ENCODE data around the gene TRDN. TPM values are rescaled to one million over a fixed set of nuclear protein-coding genes. Genes with fewer than 3 reads are reported as not detected.

Gene TRDN
- polyA plus RNA-seq, 1 donor from 2014 or later = not detected

DNA sequence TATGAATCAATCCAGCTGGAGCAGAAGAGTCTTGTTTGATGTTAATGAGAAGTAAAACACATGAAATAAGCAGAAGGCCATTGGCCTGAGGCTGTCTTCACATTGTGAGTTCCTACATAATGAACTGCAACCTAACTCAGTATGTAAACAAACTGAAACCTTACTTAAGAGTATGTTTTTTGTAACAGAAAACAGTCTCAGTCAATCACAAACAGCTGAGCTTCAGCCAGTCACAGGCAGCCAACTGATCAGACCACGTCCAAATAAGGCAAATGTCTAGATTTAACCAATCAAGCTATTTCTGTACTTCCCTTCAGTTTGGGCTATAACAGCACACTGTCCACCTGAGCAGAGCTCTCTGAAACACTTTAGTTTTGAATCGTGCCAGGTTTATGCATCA, 234.7 kb downstream of the TRDN start:
- Histone ChIP-seq H4K20me1 (ENCODE audit: insufficient read depth) (no peaks in the 10 kb centered on the region), H3K27ac (ENCODE audit: low read length) (no peak overlapping the region), H2AFZ (ENCODE audit: low read depth, low read length) (no peak overlapping the region), H3K9me3 (ENCODE audit: low read length) (no peaks in the 10 kb centered on the region), H3K4me3 (ENCODE audit: low read length) (no peak overlapping the region), H3K27me3 (ENCODE audit: insufficient read depth, low read depth, low read length) (no peaks in the 10 kb centered on the region), H3K36me3 (ENCODE audit: insufficient read depth, low read length) (no peaks in the 10 kb centered on the region), H3K9ac (ENCODE audit: low read length) (no peak overlapping the region), H3K4me2 (ENCODE audit: low read length) (no peak overlapping the region), H3F3A (ENCODE audit: insufficient read depth, low read length, poor library complexity, severe bottlenecking) (no peaks in the 10 kb centered on the region), H3K9me2 (ENCODE audit: insufficient read depth, low read length) (no peaks in the 10 kb centered on the region), H3K79me2 (replicated peaks; ENCODE audit: insufficient read depth, low read length) (no peaks in the 10 kb centered on the region)
- no peak for TF ChIP-seq SMC3 (conservative IDR thresholded peaks at IDR 0.05; ENCODE audit: poor library complexity)
- TF ChIP-seq, protein P1, sequence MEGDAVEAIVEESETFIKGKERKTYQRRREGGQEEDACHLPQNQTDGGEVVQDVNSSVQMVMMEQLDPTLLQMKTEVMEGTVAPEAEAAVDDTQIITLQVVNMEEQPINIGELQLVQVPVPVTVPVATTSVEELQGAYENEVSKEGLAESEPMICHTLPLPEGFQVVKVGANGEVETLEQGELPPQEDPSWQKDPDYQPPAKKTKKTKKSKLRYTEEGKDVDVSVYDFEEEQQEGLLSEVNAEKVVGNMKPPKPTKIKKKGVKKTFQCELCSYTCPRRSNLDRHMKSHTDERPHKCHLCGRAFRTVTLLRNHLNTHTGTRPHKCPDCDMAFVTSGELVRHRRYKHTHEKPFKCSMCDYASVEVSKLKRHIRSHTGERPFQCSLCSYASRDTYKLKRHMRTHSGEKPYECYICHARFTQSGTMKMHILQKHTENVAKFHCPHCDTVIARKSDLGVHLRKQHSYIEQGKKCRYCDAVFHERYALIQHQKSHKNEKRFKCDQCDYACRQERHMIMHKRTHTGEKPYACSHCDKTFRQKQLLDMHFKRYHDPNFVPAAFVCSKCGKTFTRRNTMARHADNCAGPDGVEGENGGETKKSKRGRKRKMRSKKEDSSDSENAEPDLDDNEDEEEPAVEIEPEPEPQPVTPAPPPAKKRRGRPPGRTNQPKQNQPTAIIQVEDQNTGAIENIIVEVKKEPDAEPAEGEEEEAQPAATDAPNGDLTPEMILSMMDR (IDR thresholded peaks at IDR 0.05; ENCODE audit: poor library complexity, severe bottlenecking) = no peak
- no peak for TF ChIP-seq MXI1 (conservative IDR thresholded peaks at IDR 0.05; ENCODE audit: poor library complexity, severe bottlenecking)
- no peak for TF ChIP-seq EZH2 (IDR thresholded peaks at IDR 0.05; ENCODE audit: borderline replicate concordance, insufficient read depth, low read length, poor library complexity, severe bottlenecking)
- no peak for TF ChIP-seq RAD21 (conservative IDR thresholded peaks at IDR 0.05)
- no peak for TF ChIP-seq REST (IDR thresholded peaks at IDR 0.05; ENCODE audit: borderline replicate concordance)
- no peak for TF ChIP-seq POLR2AphosphoS5 (IDR thresholded peaks at IDR 0.05)
- no peak for TF ChIP-seq TAF1 (IDR thresholded peaks at IDR 0.05; ENCODE audit: low read depth)
- TF ChIP-seq EP300 (conservative IDR thresholded peaks at IDR 0.05; ENCODE audit: poor library complexity, severe bottlenecking) = no peak

GRCh38 chr6:123398072-123398471, 238.7 kb downstream of the TRDN start:
- no peaks in the 10 kb centered on the region for H3K36me3 ChIP-seq (ENCODE audit: insufficient read depth, low read length)
- H3K4me2 ChIP-seq (ENCODE audit: low read length) = no peak overlapping the region
- no peak overlapping the region for H2AFZ ChIP-seq (ENCODE audit: low read depth, low read length)
- no peaks in the 10 kb centered on the region for H3K79me2 ChIP-seq (replicated peaks; ENCODE audit: insufficient read depth, low read length)
- no peaks in the 10 kb centered on the region for H3K27me3 ChIP-seq (ENCODE audit: insufficient read depth, low read depth, low read length)
- no peaks in the 10 kb centered on the region for H3K9me2 ChIP-seq (ENCODE audit: insufficient read depth, low read length)
- H3K9ac ChIP-seq (ENCODE audit: low read length) = no peak overlapping the region
- TF ChIP-seq SMC3 (conservative IDR thresholded peaks at IDR 0.05; ENCODE audit: poor library complexity) (no peak), REST (IDR thresholded peaks at IDR 0.05; ENCODE audit: borderline replicate concordance) (no peak), POLR2AphosphoS5 (IDR thresholded peaks at IDR 0.05) (no peak), EZH2 (IDR thresholded peaks at IDR 0.05; ENCODE audit: borderline replicate concordance, insufficient read depth, low read length, poor library complexity, severe bottlenecking) (no peak)
- TF ChIP-seq, protein P1 (IDR thresholded peaks at IDR 0.05; ENCODE audit: poor library complexity, severe bottlenecking) = no peak
- H3K9me3 ChIP-seq (ENCODE audit: low read length) = no peaks in the 10 kb centered on the region
- no peaks in the 10 kb centered on the region for H3F3A ChIP-seq (ENCODE audit: insufficient read depth, low read length, poor library complexity, severe bottlenecking)
- no peaks in the 10 kb centered on the region for H4K20me1 ChIP-seq (ENCODE audit: insufficient read depth)
- H3K4me3 ChIP-seq (ENCODE audit: low read length) = no peak overlapping the region
- no peak overlapping the region for H3K27ac ChIP-seq (ENCODE audit: low read length)
